Measurements from ENCODE around the gene EHD4.

EHD4 gene

GRCh38 chr15:41851755-41852370 is 120.5 kb downstream of the EHD4 start:
- no peak overlapping the region for H3K4me3 ChIP-seq (ENCODE audit: low read length)

GRCh38 chr15:41851167-41851523 is 121.2 kb downstream of the EHD4 start:
- H3K4me3 ChIP-seq (ENCODE audit: low read length), result no peak overlapping the region
- no peak for TF ChIP-seq CTCF (conservative IDR thresholded peaks at IDR 0.05; ENCODE audit: low read depth, low read length)
- no peak for DNase-seq (ENCODE audit: low read depth)

More at GRCh38 chr15:41851755-41852370, 120.5 kb downstream of the EHD4 start:
- no peak for DNase-seq (ENCODE audit: low read depth)
- no peak for TF ChIP-seq CTCF (conservative IDR thresholded peaks at IDR 0.05; ENCODE audit: low read depth, low read length)

- H3K4me3 ChIP-seq (ENCODE audit: low read length), result no peak overlapping the region
Observed at GRCh38 chr15:41850482-41851166, 121.7 kb downstream of the EHD4 start.

GRCh38 chr15:41849861-41850260 is 122.5 kb downstream of the EHD4 start:
- no peak for DNase-seq (ENCODE audit: low read depth)
- no peak overlapping the region for H3K4me3 ChIP-seq (ENCODE audit: low read length)
- TF ChIP-seq CTCF (conservative IDR thresholded peaks at IDR 0.05; ENCODE audit: low read depth, low read length), result no peak

More at GRCh38 chr15:41850482-41851166, 121.7 kb downstream of the EHD4 start:
- no peak for DNase-seq (ENCODE audit: low read depth)
- TF ChIP-seq CTCF (conservative IDR thresholded peaks at IDR 0.05; ENCODE audit: low read depth, low read length), result no peak

- no peak for TF ChIP-seq CTCF (conservative IDR thresholded peaks at IDR 0.05; ENCODE audit: low read depth, low read length)
- H3K4me3 ChIP-seq (ENCODE audit: low read length), result no peak overlapping the region
- no peak for DNase-seq (ENCODE audit: low read depth)
Observed at GRCh38 chr15:41849204-41849603, 123.2 kb downstream of the EHD4 start.

- no peak for DNase-seq (ENCODE audit: low read depth)
- TF ChIP-seq CTCF (conservative IDR thresholded peaks at IDR 0.05; ENCODE audit: low read depth, low read length), result no peak
- H3K4me3 ChIP-seq (ENCODE audit: low read length), result no peak overlapping the region
Observed at GRCh38 chr15:41848631-41849030, 123.7 kb downstream of the EHD4 start.

- H3K4me3 ChIP-seq (ENCODE audit: low read length), result no peak overlapping the region
- TF ChIP-seq CTCF (conservative IDR thresholded peaks at IDR 0.05; ENCODE audit: low read depth, low read length), result no peak
- DNase-seq (ENCODE audit: low read depth), result no peak
Observed at GRCh38 chr15:41847981-41848380, 124.4 kb downstream of the EHD4 start.
